Sigmoid colon (tissue), 7 donors: ENCODE data around the gene IRAK1. TPM values are rescaled to one million over a fixed set of nuclear protein-coding genes. Genes with fewer than 3 reads are reported as not detected.
A peak's percentile ranks its signal among the peaks of the same experiment; 100 is the strongest.

Experiments used
- DNase-seq: peaks from one replicate; pipeline ENCODE4 v3.0.0-alpha.2; 2019
- H3K27ac ChIP-seq, 4 donors: fragments of 200-600 bp; sonication (generic); one replicate each; pipeline ENCODE4 v1.5.1; 2016 to 2019; ENCODE audit warnings: mild to moderate bottlenecking in 1 of 4
- H3K27me3 ChIP-seq, 3 donors: fragments of 200-600 bp; sonication (generic); one replicate each; pipeline ENCODE4 v1.5.1; 2019; ENCODE audit warnings: mild to moderate bottlenecking in 1 of 3
- H3K36me3 ChIP-seq, 4 donors: fragments of 200-600 bp; sonication (generic); one replicate each; pipeline ENCODE4 v1.5.1; 2016 to 2019
- H3K4me1 ChIP-seq, 4 donors: fragments of 200-600 bp; sonication (generic); one replicate each; pipeline ENCODE4 v1.5.1; 2017 to 2019
- H3K4me3 ChIP-seq, 4 donors: fragments of 200-600 bp; sonication (generic); one replicate each; pipeline ENCODE4 v1.5.1; 2017 to 2019; ENCODE audit warnings: mild to moderate bottlenecking in 2 of 4, moderate library complexity in 1 of 4
- H3K9me3 ChIP-seq, 4 donors: fragments of 200-600 bp in 3 of 4; sonication (generic) in 3 of 4; one replicate each; pipeline versions ENCODE4 v1.5.1 to v1.6.1; 2013 to 2019
- EP300 ChIP-seq, 4 donors: sonication (generic); formaldehyde crosslinking; IDR thresholded peaks; one replicate each; pipeline ENCODE4 v1.6.1; 2017; ENCODE audit warnings: antibody characterized with exemption in 4 of 4
- POLR2A ChIP-seq, 2 donors: fragments of 450-650 bp; IDR thresholded peaks; one replicate each; pipeline ENCODE4 v1.6.1; 2016; ENCODE audit warnings: antibody characterized with exemption in 2 of 2, mild to moderate bottlenecking in 2 of 2, moderate library complexity in 2 of 2
- POLR2AphosphoS5 ChIP-seq, 4 donors: sonication (generic); formaldehyde crosslinking; IDR thresholded peaks; one replicate each; pipeline ENCODE4 v1.6.1; 2017; ENCODE audit warnings: antibody characterized with exemption in 4 of 4
- WGBS, 2 donors: extraction: QIAGEN DNeasy Blood & Tissue Kit; methylation state at CpG; one replicate each; pipeline ENCODE4 v1.1.7; 2013; 5-methylcytosine and 5-hydroxymethylcytosine counted together
- intact Hi-C: fragments of 100-400 bp; cut with DNase I; formaldehyde crosslinking; loops from one replicate; pipeline ENCODE4 v1.15.1; 2023
- polyA plus RNA-seq, 3 donors: library from polyadenylated mRNA; stranded (reverse); fragments of 200-250 nt; gene quantifications; one replicate each; pipeline ENCODE4 v1.2.3, GENCODE V29; 2013
- total RNA-seq, 4 donors: library from RNA; depleted of rRNA; stranded (reverse); fragments of >200 nt; gene quantifications; one replicate each; pipeline ENCODE4 v1.1.0, GENCODE V29; 2016
- TF ChIP-seq, protein P1 (sequence below), 4 experiments: fragments of 450-650 bp in 3 of 4; fragments of 200-600 bp in 1 of 4; IDR thresholded peaks; one replicate each; pipeline ENCODE4 v1.5.1; 2016 to 2019; ENCODE audit warnings: antibody characterized with exemption in 4 of 4, mild to moderate bottlenecking in 3 of 4, moderate library complexity in 2 of 4
- donor health status: healthy with polysubstance abuse.
- donor health status: Bipolar disorder and iron deficiency.
- donor health status: healthy.

The IRAK1 gene
- total and polyA plus RNA-seq, 7 donors = 26.8 to 103 (median 41.7) TPM

DNA sequence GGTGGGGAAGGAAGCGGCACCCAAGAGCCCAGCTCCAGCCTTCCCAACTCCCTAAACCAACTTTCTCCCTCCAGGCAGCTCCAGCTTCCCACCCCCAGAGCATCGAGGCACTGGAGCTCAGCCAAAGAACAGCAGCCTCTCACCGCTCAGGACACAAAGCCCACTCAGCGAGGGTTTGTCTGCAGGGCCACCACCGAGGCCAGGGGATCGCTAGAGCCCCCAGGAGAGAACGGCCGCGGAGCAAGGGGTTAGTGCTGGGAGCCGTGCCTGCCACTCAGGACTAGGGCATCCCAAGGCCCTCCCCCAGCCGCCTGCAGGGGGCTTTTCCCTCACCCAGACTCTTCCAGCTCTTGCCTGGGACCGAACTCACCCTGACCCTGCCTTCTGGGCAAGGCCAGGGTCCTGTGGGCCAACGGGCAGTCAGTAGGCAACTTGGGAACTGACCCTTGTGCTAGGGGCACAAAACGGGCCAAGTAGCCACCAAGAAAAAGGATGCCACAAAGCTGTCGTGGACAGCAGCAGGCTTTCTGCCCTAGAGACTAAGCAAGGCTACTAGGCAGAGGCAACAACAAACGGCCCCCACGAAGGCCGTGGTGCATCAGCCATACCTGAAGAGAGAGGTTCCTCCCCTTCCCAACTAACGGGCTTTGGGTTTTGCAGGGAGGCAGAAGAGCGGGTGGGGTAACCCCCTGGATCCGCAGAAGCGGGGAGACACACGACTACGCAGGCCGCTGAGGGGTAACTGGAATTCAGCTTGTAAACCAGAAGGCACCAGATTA lies 50.4 kb downstream of the IRAK1 start:
- peak overlapping the region; percentile 97 to 98 (median 98) for H3K27ac ChIP-seq
- peaks cover 0 to 54% (median 49%) of the 10 kb centered on the region in 4 donors for H3K4me1 ChIP-seq
- no peaks in the 10 kb centered on the region for H3K9me3 ChIP-seq
- TF ChIP-seq POLR2AphosphoS5 (IDR thresholded peaks at IDR 0.05) (no peak), POLR2A (IDR thresholded peaks at IDR 0.05) (no peak), EP300 (IDR thresholded peaks at IDR 0.05) (no peak)
- TF ChIP-seq, protein P1, sequence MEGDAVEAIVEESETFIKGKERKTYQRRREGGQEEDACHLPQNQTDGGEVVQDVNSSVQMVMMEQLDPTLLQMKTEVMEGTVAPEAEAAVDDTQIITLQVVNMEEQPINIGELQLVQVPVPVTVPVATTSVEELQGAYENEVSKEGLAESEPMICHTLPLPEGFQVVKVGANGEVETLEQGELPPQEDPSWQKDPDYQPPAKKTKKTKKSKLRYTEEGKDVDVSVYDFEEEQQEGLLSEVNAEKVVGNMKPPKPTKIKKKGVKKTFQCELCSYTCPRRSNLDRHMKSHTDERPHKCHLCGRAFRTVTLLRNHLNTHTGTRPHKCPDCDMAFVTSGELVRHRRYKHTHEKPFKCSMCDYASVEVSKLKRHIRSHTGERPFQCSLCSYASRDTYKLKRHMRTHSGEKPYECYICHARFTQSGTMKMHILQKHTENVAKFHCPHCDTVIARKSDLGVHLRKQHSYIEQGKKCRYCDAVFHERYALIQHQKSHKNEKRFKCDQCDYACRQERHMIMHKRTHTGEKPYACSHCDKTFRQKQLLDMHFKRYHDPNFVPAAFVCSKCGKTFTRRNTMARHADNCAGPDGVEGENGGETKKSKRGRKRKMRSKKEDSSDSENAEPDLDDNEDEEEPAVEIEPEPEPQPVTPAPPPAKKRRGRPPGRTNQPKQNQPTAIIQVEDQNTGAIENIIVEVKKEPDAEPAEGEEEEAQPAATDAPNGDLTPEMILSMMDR (IDR thresholded peaks at IDR 0.05) = no peak
- H3K36me3 ChIP-seq = no peaks in the 10 kb centered on the region
- H3K27me3 ChIP-seq = peaks cover 0 to 5% (median 0%) of the 10 kb centered on the region in 3 donors
- peak overlapping the region; percentile 55 to 78 (median 74) for H3K4me3 ChIP-seq
- intact Hi-C loops = no loop called here
- DNase-seq = peak; percentile 70
- WGBS, 2 donors = 9 to 29% methylated on average over 25 of the region's 25 CpGs

DNA sequence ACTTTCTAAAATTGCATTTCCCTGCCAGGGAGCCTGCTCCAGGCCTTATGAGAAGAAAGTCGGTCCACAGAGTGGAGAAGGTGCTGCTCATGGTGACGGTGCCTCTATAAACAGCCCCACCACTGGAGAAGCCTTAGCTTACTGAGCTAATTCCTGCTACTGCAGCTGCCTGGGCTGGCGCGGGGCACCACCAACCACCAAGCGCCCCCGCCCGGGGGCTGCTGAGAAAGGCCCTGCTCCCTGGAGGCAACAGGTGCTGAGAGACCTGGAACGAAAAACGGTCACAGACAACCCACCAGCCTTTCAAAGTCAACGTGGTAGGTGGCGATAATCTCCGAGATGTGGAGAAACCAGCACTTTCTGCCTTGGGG lies 51.0 kb downstream of the IRAK1 start:
- Histone ChIP-seq H3K4me1 (peaks cover 0 to 49% (median 43%) of the 10 kb centered on the region in 4 donors), H3K9me3 (no peaks in the 10 kb centered on the region), H3K4me3 (peak overlapping the region; percentile 55 to 78 (median 74)), H3K27me3 (peaks cover 0 to 5% (median 0%) of the 10 kb centered on the region in 3 donors), H3K27ac (peak overlapping the region; percentile 97 to 98 (median 98)), H3K36me3 (peaks cover 0 to 3% (median 0%) of the 10 kb centered on the region in 4 donors)
- WGBS, 2 donors = 16 to 26% methylated on average over 12 of the region's 12 CpGs
- DNase-seq = peak; percentile 65
- TF ChIP-seq POLR2AphosphoS5 (IDR thresholded peaks at IDR 0.05) (peak in 1 of 4 donors; percentile 5), EP300 (IDR thresholded peaks at IDR 0.05) (no peak), POLR2A (IDR thresholded peaks at IDR 0.05) (no peak)
- TF ChIP-seq, protein P1 (IDR thresholded peaks at IDR 0.05) = no peak
- intact Hi-C loops = no loop called here

DNA sequence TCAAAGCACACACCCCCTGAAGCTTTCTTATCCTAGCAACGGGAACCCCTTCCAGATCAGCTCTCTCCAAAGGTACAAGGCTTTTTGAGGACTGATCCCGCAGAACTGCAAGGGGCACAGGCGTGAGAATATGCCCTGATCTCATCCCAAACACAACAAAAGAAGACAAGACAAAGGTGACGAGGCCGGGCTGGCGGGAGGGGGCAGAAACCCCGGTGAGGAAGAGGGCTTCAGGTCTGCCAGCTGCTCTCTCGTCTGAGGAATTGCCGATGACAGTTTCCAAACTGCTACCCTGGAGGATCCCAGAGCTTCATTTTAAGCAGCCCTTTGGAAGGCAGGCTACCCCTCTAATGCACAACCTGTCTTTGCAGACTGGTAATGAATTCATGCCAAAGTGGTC lies 51.4 kb downstream of the IRAK1 start:
- H3K27ac ChIP-seq = peak overlapping the region; percentile 97 to 98 (median 98)
- H3K4me3 ChIP-seq = peak overlapping the region in 3 of 4 donors; percentile 73 to 78 (median 75)
- no peak for TF ChIP-seq EP300 (IDR thresholded peaks at IDR 0.05)
- peaks cover 0 to 5% (median 0%) of the 10 kb centered on the region in 3 donors for H3K27me3 ChIP-seq
- H3K4me1 ChIP-seq = peaks cover 0 to 44% (median 38%) of the 10 kb centered on the region in 4 donors
- WGBS, 2 donors = 43 to 64% methylated on average over 9 of the region's 9 CpGs
- peaks cover 0 to 5% (median 2%) of the 10 kb centered on the region in 4 donors for H3K36me3 ChIP-seq
- intact Hi-C loops = no loop called here
- no peaks in the 10 kb centered on the region for H3K9me3 ChIP-seq
- no peak for DNase-seq

DNA sequence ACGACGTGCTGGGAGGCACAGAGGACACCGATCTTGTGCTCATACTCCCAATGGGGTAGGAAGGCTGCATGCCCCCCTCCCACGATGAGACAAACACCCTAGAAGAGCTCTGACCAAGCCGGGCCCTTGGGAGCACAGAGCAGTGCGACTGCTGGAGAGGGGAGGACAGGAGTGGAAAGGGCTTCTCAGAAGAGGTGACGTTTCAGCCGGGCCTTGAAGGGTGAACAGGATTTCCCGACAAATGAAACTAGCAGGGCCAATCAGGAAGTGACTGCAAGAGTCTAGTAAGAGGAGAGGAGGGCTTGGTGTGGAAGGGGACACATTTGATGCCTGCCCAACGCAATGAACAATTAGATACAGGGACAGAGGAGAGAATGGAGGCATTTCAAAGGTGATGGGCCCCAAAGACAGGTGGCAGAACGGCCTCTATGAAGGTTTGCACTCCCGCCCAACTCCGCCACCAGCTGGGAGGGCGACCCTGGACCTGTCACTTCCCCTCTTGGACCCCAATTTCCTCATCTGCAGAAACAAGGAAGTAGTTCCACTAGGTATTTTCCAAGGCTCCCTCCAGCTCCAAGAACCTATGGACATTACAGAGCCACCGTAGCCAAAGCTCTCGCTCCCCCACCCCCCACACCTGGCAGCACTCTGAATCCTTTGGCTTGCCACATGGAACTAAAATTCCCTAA lies 52.0 kb downstream of the IRAK1 start:
- TF ChIP-seq POLR2A (IDR thresholded peaks at IDR 0.05) (no peak), EP300 (IDR thresholded peaks at IDR 0.05) (no peak), POLR2AphosphoS5 (IDR thresholded peaks at IDR 0.05) (no peak)
- Histone ChIP-seq H3K27me3 (peaks cover 0 to 5% (median 0%) of the 10 kb centered on the region in 3 donors), H3K36me3 (peaks cover 0 to 11% (median 5%) of the 10 kb centered on the region in 4 donors), H3K4me3 (peak overlapping the region in 2 of 4 donors; percentile 73 to 75), H3K27ac (peak overlapping the region; percentile 97 to 98 (median 98)), H3K9me3 (no peaks in the 10 kb centered on the region), H3K4me1 (peaks cover 0 to 42% (median 37%) of the 10 kb centered on the region in 4 donors)
- DNase-seq = no peak
- WGBS, 2 donors = 38 to 58% methylated on average over 16 of the region's 16 CpGs
- intact Hi-C loops = no loop called here

DNA sequence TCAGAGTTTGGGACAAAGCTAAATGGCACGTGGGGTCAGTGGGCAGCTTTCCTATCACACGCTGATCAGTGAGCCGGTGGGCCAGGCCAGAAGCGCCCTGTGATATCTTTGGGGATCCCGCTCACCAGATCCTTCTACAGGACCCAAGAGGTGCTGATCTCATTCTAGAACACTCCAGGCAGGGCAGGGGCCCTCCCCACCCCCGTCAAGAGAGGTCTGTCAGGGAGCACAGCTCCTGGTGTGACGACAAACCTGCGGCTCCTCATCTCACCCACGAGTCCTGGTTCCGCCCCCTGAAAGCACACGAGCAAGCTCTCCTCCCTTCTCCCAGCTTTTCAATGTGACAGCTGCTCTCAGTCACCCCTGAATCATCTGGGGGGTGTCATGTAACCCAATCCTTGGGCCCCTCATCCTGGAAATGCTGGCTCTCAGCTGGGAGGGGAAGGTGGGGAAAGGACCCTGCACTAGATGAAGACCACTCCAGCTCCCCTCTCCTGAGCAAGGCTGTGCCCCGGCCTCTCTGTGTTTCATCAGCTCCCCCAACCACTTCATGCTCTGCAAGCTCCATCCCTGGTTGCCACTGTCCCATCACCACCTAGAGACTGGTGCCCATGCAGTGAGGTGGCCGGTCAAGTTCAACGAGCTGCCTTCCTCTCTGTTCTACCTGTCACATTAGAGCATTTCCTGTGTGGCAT lies 52.7 kb downstream of the IRAK1 start:
- Histone ChIP-seq H3K27ac (peak overlapping the region; percentile 97 to 98 (median 98)), H3K4me3 (peak overlapping the region in 1 of 4 donors; percentile 15), H3K4me1 (peaks cover 0 to 42% (median 37%) of the 10 kb centered on the region in 4 donors), H3K9me3 (no peaks in the 10 kb centered on the region), H3K36me3 (peaks cover 0 to 16% (median 8%) of the 10 kb centered on the region in 4 donors), H3K27me3 (peaks cover 0 to 5% (median 0%) of the 10 kb centered on the region in 3 donors)
- 62 to 79% methylated on average over 14 of the region's 14 CpGs for WGBS, 2 donors
- peak; percentile 66 for DNase-seq
- intact Hi-C loops = no loop called here
- TF ChIP-seq POLR2A (IDR thresholded peaks at IDR 0.05) (no peak), POLR2AphosphoS5 (IDR thresholded peaks at IDR 0.05) (no peak), EP300 (IDR thresholded peaks at IDR 0.05) (no peak)
- TF ChIP-seq, protein P1 (IDR thresholded peaks at IDR 0.05) = no peak
